Measurements from ENCODE around the gene LYRM4.

- TF ChIP-seq CTCF (IDR thresholded peaks at IDR 0.05 in 2 of 3, conservative IDR thresholded peaks at IDR 0.05 in 1 of 3; ENCODE audit: insufficient read depth in 2 of 3, low read depth in 1 of 3, low read length in 3 of 3): no peak
- TF ChIP-seq RAD51 (IDR thresholded peaks at IDR 0.05; ENCODE audit: borderline replicate concordance, low read depth): no peak
Observed at GRCh38 chr6:5153186-5153585, 107.6 kb downstream of the LYRM4 start.

Measured in K562 (cell line).